ENCODE measurements around the gene KRT37.

GRCh38 chr17:41444640-41445039 lies 20.3 kb upstream of the KRT37 start:
- no peak for TF ChIP-seq CREB5 (CRISPR knock-in tag; IDR thresholded peaks at IDR 0.05; ENCODE audit: low read depth)
- TF ChIP-seq ZC3H10 (CRISPR knock-in tag; IDR thresholded peaks at IDR 0.05), result no peak
- TF ChIP-seq SNAI2 (CRISPR knock-in tag; IDR thresholded peaks at IDR 0.05), result no peak
- TF ChIP-seq ARNTL (CRISPR knock-in tag; IDR thresholded peaks at IDR 0.05; ENCODE audit: borderline replicate concordance, low read depth), result no peak
- no peak for TF ChIP-seq OSR1 (CRISPR knock-in tag; IDR thresholded peaks at IDR 0.05)
- TF ChIP-seq ZFP30 (CRISPR knock-in tag; IDR thresholded peaks at IDR 0.05), result no peak
- TF ChIP-seq PATZ1 (CRISPR knock-in tag; IDR thresholded peaks at IDR 0.05; ENCODE audit: borderline replicate concordance), result no peak
- TF ChIP-seq BACH2 (CRISPR knock-in tag; IDR thresholded peaks at IDR 0.05; ENCODE audit: borderline replicate concordance), result no peak
- no peak for TF ChIP-seq TCF4 (CRISPR knock-in tag; IDR thresholded peaks at IDR 0.05; ENCODE audit: borderline replicate concordance)
- no peak for TF ChIP-seq CSDC2 (CRISPR knock-in tag; IDR thresholded peaks at IDR 0.05)
- no peak for TF ChIP-seq ZFP3 (CRISPR knock-in tag; IDR thresholded peaks at IDR 0.05)
- TF ChIP-seq POU6F1 (CRISPR knock-in tag; IDR thresholded peaks at IDR 0.05; ENCODE audit: borderline replicate concordance, low read depth), result no peak
